IMR-90 (cell line): ENCODE data around the gene OR1F1.

Source experiments
- BHLHE40 ChIP-seq: fragments of 150-350 bp; IDR thresholded peaks from 2 replicates; pipeline ENCODE4 v1.6.1; 2016; ENCODE audit warnings: mild to moderate bottlenecking, low read depth, low read length
- MAFK ChIP-seq: IDR thresholded peaks from 2 replicates; pipeline ENCODE4 v1.6.1; 2012; ENCODE audit warnings: low read depth, low read length, improper control_type of control experiment
- MXI1 ChIP-seq: IDR thresholded peaks from 2 replicates; pipeline ENCODE4 v1.6.1; 2012; ENCODE audit warnings: low read depth, mild to moderate bottlenecking, low read length, moderate library complexity, borderline replicate concordance
- POLR2A ChIP-seq: IDR thresholded peaks from 2 replicates; pipeline ENCODE4 v1.6.1; 2012; ENCODE audit warnings: mild to moderate bottlenecking, low read depth, low read length
- RAD21 ChIP-seq: IDR thresholded peaks from 2 replicates; pipeline ENCODE4 v1.6.1; 2012; ENCODE audit warnings: low read length, improper control_type of control experiment
- TF ChIP-seq, protein P1 (sequence below): conservative IDR thresholded peaks from 2 replicates; pipeline ENCODE4 v1.5.1; 2012; ENCODE audit warnings: mild to moderate bottlenecking, low read depth, low read length, improper control_type of control experiment
- TF ChIP-seq, protein P2 (sequence below): fragments of 150-350 bp; IDR thresholded peaks from 2 replicates; pipeline ENCODE4 v1.6.1; 2017; ENCODE audit warnings: mild to moderate bottlenecking, antibody characterized with exemption, low read length, low read depth

DNA sequence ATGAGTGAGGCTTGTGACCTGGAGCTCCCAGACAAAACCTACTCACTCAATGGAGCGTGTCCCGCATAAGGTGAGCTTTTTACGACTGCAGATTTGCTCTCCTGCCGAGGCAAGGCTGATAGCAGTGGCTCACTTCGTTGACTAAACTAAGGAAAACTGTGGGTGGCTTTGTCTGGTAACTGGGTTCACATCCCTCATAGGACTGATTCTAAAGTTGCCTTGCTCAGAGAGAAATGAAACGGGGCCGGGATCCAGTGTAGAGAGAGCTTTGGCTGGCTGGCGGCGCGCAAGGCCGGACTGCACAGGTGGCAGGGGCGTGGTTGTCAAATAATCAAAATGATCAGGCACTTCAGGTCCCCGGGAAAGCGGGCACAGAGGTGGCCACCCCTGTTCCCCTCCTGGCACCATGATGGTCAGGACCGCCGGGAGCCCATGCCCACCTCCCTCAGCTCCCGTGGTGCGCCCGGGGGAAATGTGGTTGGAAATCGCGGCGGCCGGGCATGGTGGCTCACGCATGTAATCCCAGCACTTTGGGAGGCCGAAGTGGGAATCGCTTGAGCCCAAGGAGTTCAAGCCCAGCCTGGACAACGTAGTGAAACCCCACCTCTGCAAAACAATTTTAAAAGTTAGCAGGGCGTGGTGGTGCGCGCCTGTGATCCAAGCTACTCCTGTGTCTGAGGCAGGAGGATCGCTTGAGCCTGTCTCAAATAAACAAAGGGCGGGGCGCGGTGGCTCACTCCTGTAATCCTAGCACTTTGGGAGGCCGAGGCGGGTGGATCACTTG, 26.6 kb upstream of the OR1F1 start:
- TF ChIP-seq, protein P1, sequence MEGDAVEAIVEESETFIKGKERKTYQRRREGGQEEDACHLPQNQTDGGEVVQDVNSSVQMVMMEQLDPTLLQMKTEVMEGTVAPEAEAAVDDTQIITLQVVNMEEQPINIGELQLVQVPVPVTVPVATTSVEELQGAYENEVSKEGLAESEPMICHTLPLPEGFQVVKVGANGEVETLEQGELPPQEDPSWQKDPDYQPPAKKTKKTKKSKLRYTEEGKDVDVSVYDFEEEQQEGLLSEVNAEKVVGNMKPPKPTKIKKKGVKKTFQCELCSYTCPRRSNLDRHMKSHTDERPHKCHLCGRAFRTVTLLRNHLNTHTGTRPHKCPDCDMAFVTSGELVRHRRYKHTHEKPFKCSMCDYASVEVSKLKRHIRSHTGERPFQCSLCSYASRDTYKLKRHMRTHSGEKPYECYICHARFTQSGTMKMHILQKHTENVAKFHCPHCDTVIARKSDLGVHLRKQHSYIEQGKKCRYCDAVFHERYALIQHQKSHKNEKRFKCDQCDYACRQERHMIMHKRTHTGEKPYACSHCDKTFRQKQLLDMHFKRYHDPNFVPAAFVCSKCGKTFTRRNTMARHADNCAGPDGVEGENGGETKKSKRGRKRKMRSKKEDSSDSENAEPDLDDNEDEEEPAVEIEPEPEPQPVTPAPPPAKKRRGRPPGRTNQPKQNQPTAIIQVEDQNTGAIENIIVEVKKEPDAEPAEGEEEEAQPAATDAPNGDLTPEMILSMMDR: no peak
- TF ChIP-seq, protein P2, sequence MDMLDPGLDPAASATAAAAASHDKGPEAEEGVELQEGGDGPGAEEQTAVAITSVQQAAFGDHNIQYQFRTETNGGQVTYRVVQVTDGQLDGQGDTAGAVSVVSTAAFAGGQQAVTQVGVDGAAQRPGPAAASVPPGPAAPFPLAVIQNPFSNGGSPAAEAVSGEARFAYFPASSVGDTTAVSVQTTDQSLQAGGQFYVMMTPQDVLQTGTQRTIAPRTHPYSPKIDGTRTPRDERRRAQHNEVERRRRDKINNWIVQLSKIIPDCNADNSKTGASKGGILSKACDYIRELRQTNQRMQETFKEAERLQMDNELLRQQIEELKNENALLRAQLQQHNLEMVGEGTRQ: no peak
- TF ChIP-seq RAD21: no peak
- TF ChIP-seq MXI1: no peak
- TF ChIP-seq POLR2A: no peak
- TF ChIP-seq MAFK: no peak
- no peak for TF ChIP-seq BHLHE40
